Measurements from ENCODE around the gene MAML3. TPM values are rescaled to one million over a fixed set of nuclear protein-coding genes. Genes with fewer than 3 reads are reported as not detected.

MAML3 gene
- total RNA-seq, 1 experiment from 2014 or later = 20.8 TPM

DNA sequence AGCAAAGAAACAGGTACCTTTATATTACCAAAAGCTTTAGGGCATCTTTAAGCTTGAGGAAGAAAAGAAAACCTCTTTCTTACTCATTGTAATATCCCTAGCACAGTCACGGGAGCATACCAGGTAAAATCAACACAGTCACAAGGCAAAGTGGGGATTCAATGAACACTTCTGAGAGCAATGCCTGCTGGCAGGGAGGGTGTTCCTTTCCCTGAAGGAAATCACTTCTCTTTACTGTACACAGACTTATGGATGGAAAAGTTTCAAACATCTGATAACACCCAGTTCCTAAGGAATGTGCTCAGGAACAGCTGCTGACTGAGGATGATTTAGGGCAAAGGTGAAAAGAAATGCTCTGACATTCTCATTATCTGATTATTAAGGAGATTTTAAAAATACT lies 94.8 kb downstream of the MAML3 start:
- Histone ChIP-seq H3K79me2 (ENCODE audit: low read length) (peaks cover 72% of the 10 kb centered on the region), H4K20me1 (ENCODE audit: insufficient read depth, low read depth, low read length) (peaks cover 11% of the 10 kb centered on the region), H3K9me3 (ENCODE audit: low read length) (no peaks in the 10 kb centered on the region), H3K27me3 (ENCODE audit: low read length) (no peaks in the 10 kb centered on the region), H3K9ac (ENCODE audit: low read length) (0 out of 2 replicates have a peak overlapping the region, but pooled peaks have one; percentile 1), H3K9me2 (replicated peaks; ENCODE audit: insufficient read depth, low read length) (no peaks in the 10 kb centered on the region), H3K4me3 (ENCODE audit: low read length) (no peak overlapping the region), H3K4me2 (ENCODE audit: low read depth, low read length, poor library complexity, severe bottlenecking) (peak overlapping the region; percentile 26), H3K36me3 (ENCODE audit: insufficient read depth, low read length) (no peaks in the 10 kb centered on the region), H3K27ac (ENCODE audit: low read length) (peak overlapping the region; percentile 70), H2AFZ (ENCODE audit: low read length) (no peak overlapping the region), H3K4me1 (ENCODE audit: low read length) (peaks cover 70% of the 10 kb centered on the region)
- DNase-seq = no peak

- Histone ChIP-seq H3K9ac (ENCODE audit: low read length) (no peak overlapping the region), H3K27me3 (ENCODE audit: low read length) (no peaks in the 10 kb centered on the region), H3K27ac (ENCODE audit: low read length) (peak overlapping the region; percentile 70), H3K79me2 (ENCODE audit: low read length) (peaks cover 73% of the 10 kb centered on the region), H3K4me2 (ENCODE audit: low read depth, low read length, poor library complexity, severe bottlenecking) (peak overlapping the region; percentile 26), H3K9me2 (replicated peaks; ENCODE audit: insufficient read depth, low read length) (no peaks in the 10 kb centered on the region), H3K4me3 (ENCODE audit: low read length) (no peak overlapping the region), H2AFZ (ENCODE audit: low read length) (no peak overlapping the region), H3K4me1 (ENCODE audit: low read length) (peaks cover 84% of the 10 kb centered on the region), H3K36me3 (ENCODE audit: insufficient read depth, low read length) (no peaks in the 10 kb centered on the region), H4K20me1 (ENCODE audit: insufficient read depth, low read depth, low read length) (peaks cover 11% of the 10 kb centered on the region), H3K9me3 (ENCODE audit: low read length) (no peaks in the 10 kb centered on the region)
- DNase-seq = no peak
Observed at GRCh38 chr4:140057701-140058100, 96.3 kb downstream of the MAML3 start.

DNA sequence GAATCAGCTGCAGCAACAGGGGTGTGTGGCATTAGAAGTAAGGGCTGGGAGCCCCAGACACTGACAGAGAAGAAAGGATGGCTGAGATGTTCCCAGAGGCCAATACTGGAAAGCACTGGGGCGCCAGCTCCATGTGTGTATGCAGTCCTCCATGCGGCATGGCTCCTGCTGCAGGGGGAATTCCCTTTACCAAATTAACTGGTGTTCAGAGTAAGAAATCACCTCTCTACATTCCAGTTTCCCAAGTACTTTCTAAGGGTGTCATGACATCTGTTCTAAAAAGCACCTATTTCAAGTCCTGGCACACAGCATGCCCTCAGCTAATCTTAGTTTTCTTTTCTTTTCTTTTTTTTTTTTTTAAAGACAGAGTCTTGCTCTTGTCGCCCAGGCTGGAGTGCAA lies 98.0 kb downstream of the MAML3 start:
- Histone ChIP-seq H3K27me3 (ENCODE audit: low read length) (no peaks in the 10 kb centered on the region), H3K9ac (ENCODE audit: low read length) (no peak overlapping the region), H4K20me1 (ENCODE audit: insufficient read depth, low read depth, low read length) (peaks cover 3% of the 10 kb centered on the region), H3K4me1 (ENCODE audit: low read length) (peaks cover 82% of the 10 kb centered on the region), H3K79me2 (ENCODE audit: low read length) (peaks cover 65% of the 10 kb centered on the region), H3K36me3 (ENCODE audit: insufficient read depth, low read length) (no peaks in the 10 kb centered on the region), H3K9me3 (ENCODE audit: low read length) (no peaks in the 10 kb centered on the region), H3K9me2 (replicated peaks; ENCODE audit: insufficient read depth, low read length) (no peaks in the 10 kb centered on the region), H3K27ac (ENCODE audit: low read length) (peak overlapping the region; percentile 89), H2AFZ (ENCODE audit: low read length) (no peak overlapping the region), H3K4me2 (ENCODE audit: low read depth, low read length, poor library complexity, severe bottlenecking) (no peak overlapping the region), H3K4me3 (ENCODE audit: low read length) (no peak overlapping the region)
- DNase-seq = no peak

GRCh38 chr4:140054861-140055260 lies 99.1 kb downstream of the MAML3 start:
- H3K9me2 ChIP-seq (replicated peaks; ENCODE audit: insufficient read depth, low read length) = no peaks in the 10 kb centered on the region
- peak overlapping the region; percentile 58 for H3K9ac ChIP-seq (ENCODE audit: low read length)
- H3K79me2 ChIP-seq (ENCODE audit: low read length) = peaks cover 69% of the 10 kb centered on the region
- no peaks in the 10 kb centered on the region for H3K27me3 ChIP-seq (ENCODE audit: low read length)
- no peaks in the 10 kb centered on the region; the same call in 1 of the 2 replicates for H4K20me1 ChIP-seq (ENCODE audit: insufficient read depth, low read depth, low read length)
- peak overlapping the region; percentile 89 for H3K27ac ChIP-seq (ENCODE audit: low read length)
- H2AFZ ChIP-seq (ENCODE audit: low read length) = no peak overlapping the region
- DNase-seq = no peak
- H3K4me1 ChIP-seq (ENCODE audit: low read length) = peaks cover 86% of the 10 kb centered on the region
- no peaks in the 10 kb centered on the region for H3K9me3 ChIP-seq (ENCODE audit: low read length)
- peak overlapping the region; percentile 32; the same call in 1 of the 2 replicates for H3K4me3 ChIP-seq (ENCODE audit: low read length)
- H3K4me2 ChIP-seq (ENCODE audit: low read depth, low read length, poor library complexity, severe bottlenecking) = peak overlapping the region; percentile 59
- no peaks in the 10 kb centered on the region for H3K36me3 ChIP-seq (ENCODE audit: insufficient read depth, low read length)

GRCh38 chr4:140053185-140053584 lies 100.8 kb downstream of the MAML3 start:
- Histone ChIP-seq H3K9me2 (replicated peaks; ENCODE audit: insufficient read depth, low read length) (no peaks in the 10 kb centered on the region), H3K79me2 (ENCODE audit: low read length) (peaks cover 69% of the 10 kb centered on the region), H3K27ac (ENCODE audit: low read length) (peak overlapping the region; percentile 89), H3K4me2 (ENCODE audit: low read depth, low read length, poor library complexity, severe bottlenecking) (peak overlapping the region; percentile 59), H3K27me3 (ENCODE audit: low read length) (no peaks in the 10 kb centered on the region), H3K36me3 (ENCODE audit: insufficient read depth, low read length) (no peaks in the 10 kb centered on the region), H4K20me1 (ENCODE audit: insufficient read depth, low read depth, low read length) (no peaks in the 10 kb centered on the region; the same call in 1 of the 2 replicates), H3K4me1 (ENCODE audit: low read length) (peaks cover 87% of the 10 kb centered on the region), H3K4me3 (ENCODE audit: low read length) (no peak overlapping the region), H2AFZ (ENCODE audit: low read length) (no peak overlapping the region), H3K9me3 (ENCODE audit: low read length) (no peaks in the 10 kb centered on the region), H3K9ac (ENCODE audit: low read length) (peak overlapping the region; percentile 39; the same call in 1 of the 2 replicates)
- no peak for DNase-seq

GRCh38 chr4:140052050-140052449 lies 101.9 kb downstream of the MAML3 start:
- Histone ChIP-seq H2AFZ (ENCODE audit: low read length) (no peak overlapping the region), H3K9ac (ENCODE audit: low read length) (no peak overlapping the region), H3K27ac (ENCODE audit: low read length) (peak overlapping the region; percentile 89), H3K4me2 (ENCODE audit: low read depth, low read length, poor library complexity, severe bottlenecking) (peak overlapping the region; percentile 5), H3K9me3 (ENCODE audit: low read length) (no peaks in the 10 kb centered on the region), H3K4me1 (ENCODE audit: low read length) (peaks cover 88% of the 10 kb centered on the region), H3K79me2 (ENCODE audit: low read length) (peaks cover 73% of the 10 kb centered on the region), H3K27me3 (ENCODE audit: low read length) (no peaks in the 10 kb centered on the region), H3K9me2 (replicated peaks; ENCODE audit: insufficient read depth, low read length) (no peaks in the 10 kb centered on the region), H3K4me3 (ENCODE audit: low read length) (no peak overlapping the region), H3K36me3 (ENCODE audit: insufficient read depth, low read length) (no peaks in the 10 kb centered on the region), H4K20me1 (ENCODE audit: insufficient read depth, low read depth, low read length) (no peaks in the 10 kb centered on the region; the same call in 1 of the 2 replicates)
- peak; percentile 76 for DNase-seq

- Histone ChIP-seq H3K4me1 (ENCODE audit: low read length) (peaks cover 96% of the 10 kb centered on the region), H3K36me3 (ENCODE audit: insufficient read depth, low read length) (no peaks in the 10 kb centered on the region), H3K9me3 (ENCODE audit: low read length) (no peaks in the 10 kb centered on the region), H3K27ac (ENCODE audit: low read length) (peak overlapping the region; percentile 89), H3K9ac (ENCODE audit: low read length) (peak overlapping the region; percentile 65), H3K27me3 (ENCODE audit: low read length) (no peaks in the 10 kb centered on the region), H3K4me2 (ENCODE audit: low read depth, low read length, poor library complexity, severe bottlenecking) (peak overlapping the region; percentile 68), H3K79me2 (ENCODE audit: low read length) (peaks cover 76% of the 10 kb centered on the region), H4K20me1 (ENCODE audit: insufficient read depth, low read depth, low read length) (no peaks in the 10 kb centered on the region; the same call in 1 of the 2 replicates), H3K4me3 (ENCODE audit: low read length) (peak overlapping the region; percentile 56), H2AFZ (ENCODE audit: low read length) (no peak overlapping the region), H3K9me2 (replicated peaks; ENCODE audit: insufficient read depth, low read length) (no peaks in the 10 kb centered on the region)
- peak; percentile 84 for DNase-seq
Observed at GRCh38 chr4:140049849-140050637, 103.9 kb downstream of the MAML3 start.

DNA sequence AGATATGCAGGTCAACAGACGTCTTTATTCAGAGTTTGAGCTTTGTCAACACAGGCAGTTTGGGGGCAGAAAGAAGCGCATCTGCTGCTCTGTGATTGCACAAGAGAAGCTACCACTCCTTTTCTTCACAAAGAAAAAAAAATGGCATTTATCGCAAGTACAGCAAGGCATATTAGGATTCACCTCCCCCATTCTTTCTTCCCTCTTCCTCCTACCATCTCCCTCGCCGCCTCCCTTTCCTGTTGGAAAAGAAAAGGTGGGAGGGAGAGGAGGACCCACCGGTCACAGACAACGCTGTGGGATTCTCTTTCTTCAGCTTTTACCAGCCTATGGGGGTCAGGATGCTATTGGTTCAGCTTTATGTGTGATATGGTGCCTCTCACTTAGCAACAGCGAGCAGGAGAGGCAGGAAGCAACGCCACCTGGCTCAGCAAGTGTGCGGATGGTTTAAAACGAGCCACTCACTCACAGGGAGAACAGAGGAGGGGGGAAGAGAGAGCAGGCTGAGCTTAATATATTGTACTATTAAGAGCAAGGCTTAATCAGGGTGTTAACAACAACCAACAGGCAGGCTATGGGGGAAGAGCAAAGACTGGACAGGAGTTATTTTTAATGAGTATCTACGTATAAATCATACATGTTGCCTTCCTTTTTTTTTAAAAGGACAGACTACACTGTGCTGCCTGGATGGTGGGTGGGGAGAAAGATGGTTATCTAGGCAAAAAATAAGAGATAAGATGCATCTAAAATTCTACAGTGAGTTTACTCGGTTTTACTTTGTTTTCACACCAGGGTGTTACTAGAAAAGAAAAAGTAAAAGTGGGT lies 104.7 kb downstream of the MAML3 start:
- Histone ChIP-seq H3K27me3 (ENCODE audit: low read length) (no peaks in the 10 kb centered on the region), H3K4me1 (ENCODE audit: low read length) (peaks cover 93% of the 10 kb centered on the region), H3K9ac (ENCODE audit: low read length) (peak overlapping the region; percentile 65), H3K9me2 (replicated peaks; ENCODE audit: insufficient read depth, low read length) (no peaks in the 10 kb centered on the region), H3K4me2 (ENCODE audit: low read depth, low read length, poor library complexity, severe bottlenecking) (peak overlapping the region; percentile 68), H2AFZ (ENCODE audit: low read length) (no peak overlapping the region), H3K36me3 (ENCODE audit: insufficient read depth, low read length) (no peaks in the 10 kb centered on the region), H3K27ac (ENCODE audit: low read length) (peak overlapping the region; percentile 89), H3K4me3 (ENCODE audit: low read length) (peak overlapping the region; percentile 56), H4K20me1 (ENCODE audit: insufficient read depth, low read depth, low read length) (no peaks in the 10 kb centered on the region; the same call in 1 of the 2 replicates), H3K9me3 (ENCODE audit: low read length) (no peaks in the 10 kb centered on the region), H3K79me2 (ENCODE audit: low read length) (peaks cover 77% of the 10 kb centered on the region)
- DNase-seq = peak; percentile 91

Data from Karpas-422 (cell line).